Keratinocyte (primary cell): ENCODE results near the gene BTNL8.
"Not testable (repeated sequence)": the region's sequence is repeated elsewhere in the genome, so short reads cannot be mapped to it uniquely, and the experiment has no call there.

ENCODE experiments used
- CTCF ChIP-seq, 3 experiments: IDR thresholded peaks in 1 of 3; conservative IDR thresholded peaks in 1 of 3; optimal IDR thresholded peaks in 1 of 3; 2 replicates in 2 of 3; 3 replicates in 1 of 3; pipeline versions ENCODE3 to v1.5.1; 2011; ENCODE audit warnings: low read length in 3 of 3, mild to moderate bottlenecking in 3 of 3, moderate library complexity in 2 of 3, control low read depth in 1 of 3, inconsistent platforms in 1 of 3; ENCODE audit not compliant: insufficient read depth in 2 of 3; ENCODE audit errors: extremely low read depth in 1 of 3
- EZH2 ChIP-seq: IDR thresholded peaks from one replicate; pipeline ENCODE4 v1.6.1; 2012; ENCODE audit warnings: inconsistent platforms, mild to moderate bottlenecking, low read length, moderate library complexity

- TF ChIP-seq CTCF (optimal IDR thresholded peaks at IDR 0.05 in 1 of 3, IDR thresholded peaks at IDR 0.05 in 1 of 3, conservative IDR thresholded peaks at IDR 0.05 in 1 of 3; ENCODE audit: extremely low read depth in 1 of 3, insufficient read depth in 2 of 3, low read length in 3 of 3); EZH2: not testable (repeated sequence)
Measured at GRCh38 chr5:180885845-180886529, 13.0 kb upstream of the BTNL8 start.
